ENCODE data around the gene OLFML2B. TPM values are rescaled to one million over a fixed set of nuclear protein-coding genes. Genes with fewer than 3 reads are reported as not detected.

The OLFML2B gene
- total RNA-seq = 10 to 100 TPM; 18.6 to 42.3 (median 20.9) TPM

GRCh38 chr1:162023547-162024501, at the start of gene OLFML2B:
OLFML2B (minus strand) TSS chr1:162023869; CDS start chr1:162023430, 439 bp downstream.
- no peaks in the 10 kb centered on the region for H3K36me3 ChIP-seq
- peak within 1 kb of the TSS; percentile 51 to 89 (median 78) for H3K27ac ChIP-seq
- WGBS, 2 donors = 0% methylated on average over 57 to 61 of the region's 85 CpGs
- H3K4me3 ChIP-seq = peak within 1 kb of the TSS; percentile 43 to 80 (median 60)
- no peaks in the 10 kb centered on the region for H3K27me3 ChIP-seq
- peaks cover 0 to 46% (median 20%) of the 10 kb centered on the region in 4 donors for H3K4me1 ChIP-seq
- TF ChIP-seq EP300 (IDR thresholded peaks at IDR 0.05) = peak in 1 of 2 donors; percentile 72
- peak; percentile 45 to 56 for TF ChIP-seq POLR2A (IDR thresholded peaks at IDR 0.05)
- peak in 3 of 5 experiments; percentile 32 to 42 (median 34) for TF ChIP-seq CTCF (IDR thresholded peaks at IDR 0.05)
- H3K9me3 ChIP-seq = no peaks in the 10 kb centered on the region
- peak; percentile 57 to 58 for DNase-seq (ENCODE audit: low spot score in 2 of 2)

GRCh38 chr1:162072740-162073139, 49.1 kb upstream of the OLFML2B start:
- no peak overlapping the region for H3K4me3 ChIP-seq
- no peak for TF ChIP-seq CTCF (IDR thresholded peaks at IDR 0.05)
- no peak for TF ChIP-seq POLR2A (IDR thresholded peaks at IDR 0.05)
- no peak for TF ChIP-seq EP300 (IDR thresholded peaks at IDR 0.05)

GRCh38 chr1:162070825-162071224, 47.2 kb upstream of the OLFML2B start:
- H3K27me3 ChIP-seq = peaks cover 0 to 10% of the 10 kb centered on the region in 2 donors
- WGBS, 2 donors = 37 to 55% methylated on average over 7 of the region's 7 CpGs
- DNase-seq (ENCODE audit: low spot score in 2 of 2) = no peak
- peaks cover 0 to 9% (median 0%) of the 10 kb centered on the region in 3 donors for H3K36me3 ChIP-seq
- H3K4me1 ChIP-seq = peaks cover 0 to 36% (median 9%) of the 10 kb centered on the region in 4 donors
- H3K9me3 ChIP-seq = peaks cover 0 to 10% (median 0%) of the 10 kb centered on the region in 4 donors
- H3K4me3 ChIP-seq = peak overlapping the region; percentile 65 to 90 (median 73)
- TF ChIP-seq CTCF (IDR thresholded peaks at IDR 0.05) (no peak), POLR2A (IDR thresholded peaks at IDR 0.05) (no peak), EP300 (IDR thresholded peaks at IDR 0.05) (no peak)
- no peak overlapping the region for H3K27ac ChIP-seq

More at GRCh38 chr1:162072740-162073139, 49.1 kb upstream of the OLFML2B start:
- H3K27me3 ChIP-seq = peaks cover 0 to 10% of the 10 kb centered on the region in 2 donors
- peaks cover 0 to 9% (median 0%) of the 10 kb centered on the region in 3 donors for H3K36me3 ChIP-seq
- H3K9me3 ChIP-seq = peaks cover 0 to 10% (median 0%) of the 10 kb centered on the region in 4 donors
- peaks cover 0 to 36% (median 9%) of the 10 kb centered on the region in 4 donors for H3K4me1 ChIP-seq
- no peak for DNase-seq (ENCODE audit: low spot score in 2 of 2)
- 26 to 34% methylated on average over 3 of the region's 3 CpGs for WGBS, 2 donors
- no peak overlapping the region for H3K27ac ChIP-seq

GRCh38 chr1:162070094-162070748, 46.6 kb upstream of the OLFML2B start:
- Histone ChIP-seq H3K27ac (peak overlapping the region in 2 of 4 donors; percentile 68 to 83), H3K4me1 (peaks cover 0 to 36% (median 9%) of the 10 kb centered on the region in 4 donors), H3K4me3 (peak overlapping the region; percentile 65 to 90 (median 73)), H3K9me3 (peaks cover 0 to 10% (median 0%) of the 10 kb centered on the region in 4 donors), H3K36me3 (peaks cover 0 to 8% (median 0%) of the 10 kb centered on the region in 3 donors), H3K27me3 (peaks cover 0 to 14% of the 10 kb centered on the region in 2 donors)
- WGBS, 2 donors = 1 to 2% methylated on average over 7 to 29 of the region's 29 CpGs
- no peak for DNase-seq (ENCODE audit: low spot score in 2 of 2)
- TF ChIP-seq CTCF (IDR thresholded peaks at IDR 0.05) (no peak), EP300 (IDR thresholded peaks at IDR 0.05) (no peak), POLR2A (IDR thresholded peaks at IDR 0.05) (no peak)
